WERI-Rb-1 (cell line): ENCODE data around the gene CFAP57.
A peak's percentile ranks its signal among the peaks of the same experiment; 100 is the strongest.

Source experiments
- DNase-seq: peaks from one replicate; pipeline ENCODE4 v3.0.0-alpha.2; 2020
- H3K27ac ChIP-seq: fragments of 250-450 bp; sonication (Bioruptor Pico); 2 replicates; pipeline ENCODE4 v1.5.1; 2020; ENCODE audit warnings: mild to moderate bottlenecking, moderate library complexity
- H3K27me3 ChIP-seq: fragments of 250-450 bp; sonication (Bioruptor Pico); 2 replicates; pipeline ENCODE4 v1.5.1; 2021; ENCODE audit warnings: mild to moderate bottlenecking, low read depth, moderate library complexity; ENCODE audit not compliant: insufficient read depth, severe bottlenecking
- H3K36me3 ChIP-seq: fragments of 250-450 bp; sonication (Bioruptor Pico); 2 replicates; pipeline ENCODE4 v1.5.1; 2020; ENCODE audit warnings: mild to moderate bottlenecking, moderate library complexity
- H3K4me3 ChIP-seq: 2 replicates; pipeline ENCODE4 v1.5.1; 2011; ENCODE audit warnings: low read depth, mild to moderate bottlenecking, control low read depth, low read length
- H3K9me3 ChIP-seq: fragments of 250-450 bp; sonication (Bioruptor Pico); 2 replicates; pipeline ENCODE4 v1.5.1; 2021; ENCODE audit warnings: mild to moderate bottlenecking, moderate library complexity; ENCODE audit not compliant: severe bottlenecking
- TF ChIP-seq, protein P1 (sequence below): IDR thresholded peaks from 2 replicates; pipeline ENCODE4 v1.5.1; 2011; ENCODE audit warnings: low read depth, mild to moderate bottlenecking, control low read depth, inconsistent platforms, low read length

The CFAP57 gene

DNA sequence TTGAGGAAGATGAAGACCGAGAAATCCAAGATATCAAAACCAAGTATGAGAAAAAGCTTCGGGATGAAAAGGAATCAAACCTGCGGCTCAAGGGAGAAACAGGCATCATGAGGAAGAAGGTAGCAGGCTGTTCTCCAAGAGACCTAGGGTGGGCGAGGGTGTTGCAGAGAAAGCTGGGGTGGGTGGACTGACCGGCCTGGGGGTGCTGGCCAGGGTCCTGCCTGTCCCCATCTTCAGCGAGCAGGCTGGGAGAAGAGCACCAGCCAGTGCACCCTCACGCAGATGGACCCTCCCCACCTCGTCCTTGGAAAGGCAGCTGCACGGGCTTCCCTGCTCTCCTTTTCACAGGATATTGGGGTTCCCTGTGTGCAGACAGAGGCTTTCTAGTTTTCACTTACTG, 50.7 kb downstream of the CFAP57 start:
- Histone ChIP-seq H3K4me3 (no peak overlapping the region), H3K36me3 (no peaks in the 10 kb centered on the region), H3K27ac (no peak overlapping the region), H3K9me3 (no peaks in the 10 kb centered on the region), H3K27me3 (no peaks in the 10 kb centered on the region)
- no peak for DNase-seq
- TF ChIP-seq, protein P1, sequence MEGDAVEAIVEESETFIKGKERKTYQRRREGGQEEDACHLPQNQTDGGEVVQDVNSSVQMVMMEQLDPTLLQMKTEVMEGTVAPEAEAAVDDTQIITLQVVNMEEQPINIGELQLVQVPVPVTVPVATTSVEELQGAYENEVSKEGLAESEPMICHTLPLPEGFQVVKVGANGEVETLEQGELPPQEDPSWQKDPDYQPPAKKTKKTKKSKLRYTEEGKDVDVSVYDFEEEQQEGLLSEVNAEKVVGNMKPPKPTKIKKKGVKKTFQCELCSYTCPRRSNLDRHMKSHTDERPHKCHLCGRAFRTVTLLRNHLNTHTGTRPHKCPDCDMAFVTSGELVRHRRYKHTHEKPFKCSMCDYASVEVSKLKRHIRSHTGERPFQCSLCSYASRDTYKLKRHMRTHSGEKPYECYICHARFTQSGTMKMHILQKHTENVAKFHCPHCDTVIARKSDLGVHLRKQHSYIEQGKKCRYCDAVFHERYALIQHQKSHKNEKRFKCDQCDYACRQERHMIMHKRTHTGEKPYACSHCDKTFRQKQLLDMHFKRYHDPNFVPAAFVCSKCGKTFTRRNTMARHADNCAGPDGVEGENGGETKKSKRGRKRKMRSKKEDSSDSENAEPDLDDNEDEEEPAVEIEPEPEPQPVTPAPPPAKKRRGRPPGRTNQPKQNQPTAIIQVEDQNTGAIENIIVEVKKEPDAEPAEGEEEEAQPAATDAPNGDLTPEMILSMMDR, result no peak

DNA sequence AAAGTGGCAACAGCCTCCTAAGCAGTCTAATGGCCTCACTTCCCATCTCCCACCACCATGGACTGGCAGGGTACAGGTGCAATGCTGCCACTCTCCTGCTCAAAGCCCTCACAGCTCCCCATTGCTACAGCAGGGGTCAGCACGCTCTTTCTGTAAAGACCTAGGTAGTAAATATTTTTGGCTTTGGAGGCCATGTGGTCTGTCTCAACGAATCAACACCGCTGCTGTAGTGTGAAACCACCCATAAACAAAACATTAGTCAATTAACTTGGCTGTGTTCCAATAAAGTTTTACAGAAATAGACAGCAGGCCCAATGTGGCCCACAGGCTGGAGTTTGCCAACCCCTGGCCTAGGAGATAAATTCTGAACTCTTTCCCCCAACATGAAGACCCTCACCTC, 53.0 kb downstream of the CFAP57 start:
- Histone ChIP-seq H3K9me3 (no peaks in the 10 kb centered on the region), H3K36me3 (no peaks in the 10 kb centered on the region), H3K27ac (no peak overlapping the region), H3K27me3 (no peaks in the 10 kb centered on the region), H3K4me3 (no peak overlapping the region)
- DNase-seq, result no peak
- TF ChIP-seq, protein P1, result no peak

DNA sequence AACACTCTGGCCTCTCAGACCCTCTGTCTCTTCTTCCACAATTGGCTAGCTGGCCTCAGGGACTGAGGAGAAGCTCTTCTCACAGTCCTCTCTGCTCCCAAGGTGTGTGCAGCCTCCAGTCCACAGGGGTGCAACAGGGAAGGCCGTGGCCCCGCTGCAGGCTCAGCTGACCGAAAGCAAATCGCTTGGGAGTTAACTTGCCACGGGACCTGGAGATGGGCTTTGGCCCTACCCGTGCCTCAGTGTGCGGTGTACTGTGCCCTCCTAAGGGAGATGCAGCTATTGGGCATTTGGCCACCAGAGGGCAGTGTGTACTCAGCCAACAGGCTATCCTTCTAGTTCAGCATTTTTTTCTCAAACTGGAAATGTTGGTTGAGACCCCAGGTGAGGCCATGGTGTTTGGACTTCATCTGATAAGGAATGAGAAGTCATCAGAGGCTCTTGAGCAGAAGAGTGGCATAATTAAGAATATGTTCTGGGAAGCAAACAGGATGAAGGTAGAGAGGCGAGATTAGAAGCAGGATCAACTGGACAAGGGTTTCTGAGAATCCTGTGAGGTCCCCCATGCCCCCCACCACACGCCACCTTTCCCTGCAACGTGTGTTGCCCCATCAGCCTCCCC, 55.1 kb downstream of the CFAP57 start:
- Histone ChIP-seq H3K36me3 (no peaks in the 10 kb centered on the region), H3K27me3 (no peaks in the 10 kb centered on the region), H3K27ac (no peak overlapping the region; the same call in 1 of the 2 replicates), H3K9me3 (no peaks in the 10 kb centered on the region), H3K4me3 (no peak overlapping the region)
- TF ChIP-seq, protein P1, result peak; percentile 91
- DNase-seq, result peak; percentile 85

DNA sequence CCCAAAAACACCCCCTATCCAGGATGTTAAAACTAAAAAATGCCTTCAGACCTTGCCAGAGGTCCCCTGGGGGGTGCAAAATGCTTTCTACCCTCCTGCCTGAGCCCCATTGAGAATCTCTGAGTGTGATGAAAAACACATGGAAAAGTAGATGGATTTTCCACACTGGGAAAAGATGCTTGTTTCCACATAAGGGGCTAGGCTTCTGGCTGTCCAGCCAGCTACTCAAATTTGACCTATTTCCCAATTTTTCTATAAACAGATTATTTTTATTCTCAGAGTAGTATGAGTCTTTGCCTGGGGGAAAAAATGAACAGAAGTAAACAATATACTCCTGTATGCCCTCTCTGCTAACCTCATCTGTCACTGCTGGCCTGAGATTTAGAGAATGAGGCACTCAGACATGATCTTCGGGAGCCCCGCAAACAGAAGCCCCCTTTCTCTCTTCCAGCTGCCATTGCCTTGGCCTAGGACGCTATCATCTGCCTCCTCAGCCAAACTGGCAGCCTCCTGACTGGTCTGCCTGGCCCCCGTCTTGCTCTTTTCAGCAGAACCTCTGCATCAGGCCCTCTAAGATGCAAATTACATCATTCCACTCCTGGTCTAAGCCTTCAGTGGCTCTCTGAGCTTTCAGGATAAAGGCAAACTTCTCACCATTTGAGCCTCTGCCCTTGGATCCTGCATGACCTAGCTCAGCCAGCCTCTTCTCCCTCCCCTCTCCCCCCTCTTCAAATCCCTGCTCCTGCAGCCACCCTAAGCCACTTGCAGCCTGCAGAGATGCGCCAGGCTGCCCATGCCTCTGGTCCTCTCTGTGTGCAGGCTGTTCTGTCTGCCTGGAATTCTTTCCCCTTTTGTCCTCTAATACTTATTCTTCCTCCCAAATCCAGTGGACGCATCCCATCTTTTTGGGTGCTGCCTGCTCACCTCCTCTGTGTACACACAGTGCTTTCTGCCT, 58.0 kb downstream of the CFAP57 start:
- Histone ChIP-seq H3K9me3 (no peaks in the 10 kb centered on the region), H3K27me3 (no peaks in the 10 kb centered on the region), H3K36me3 (no peaks in the 10 kb centered on the region), H3K27ac (no peak overlapping the region), H3K4me3 (no peak overlapping the region)
- peak; percentile 70 for DNase-seq
- TF ChIP-seq, protein P1, result no peak

DNA sequence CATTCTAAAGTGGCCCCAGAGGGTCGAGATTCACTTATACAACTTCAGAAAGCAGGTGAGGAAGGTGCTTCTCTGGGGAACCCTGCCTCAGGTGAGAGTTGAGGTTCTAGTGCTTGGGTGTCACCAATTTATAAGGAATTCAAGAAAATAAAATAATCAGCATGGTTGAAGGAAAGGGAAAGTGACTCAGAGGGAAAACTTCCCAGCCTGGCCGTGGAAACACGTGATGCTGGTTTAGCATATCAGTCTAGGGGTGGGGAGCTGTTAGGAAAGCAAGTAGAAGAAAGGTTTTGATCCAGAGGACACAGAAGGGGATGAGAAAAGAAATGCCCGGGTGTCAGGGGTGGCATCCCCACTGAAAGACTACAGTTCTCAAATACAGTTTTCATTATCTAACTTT, 59.9 kb downstream of the CFAP57 start:
- no peak overlapping the region for H3K27ac ChIP-seq
- DNase-seq, result no peak
- H3K9me3 ChIP-seq, result no peaks in the 10 kb centered on the region
- TF ChIP-seq, protein P1, result no peak
- no peaks in the 10 kb centered on the region for H3K27me3 ChIP-seq
- no peak overlapping the region for H3K4me3 ChIP-seq
- no peaks in the 10 kb centered on the region for H3K36me3 ChIP-seq
